NB4 (cell line): ENCODE data around the gene ZNF79.

ENCODE experiments used
- CTCF ChIP-seq: IDR thresholded peaks from one replicate; pipeline ENCODE4 v1.5.1; 2012; ENCODE audit warnings: low read depth, low read length
- MYC ChIP-seq: IDR thresholded peaks from 2 replicates; pipeline ENCODE4 v1.6.1; 2011; ENCODE audit warnings: low read depth, low read length
- POLR2A ChIP-seq: IDR thresholded peaks from 2 replicates; pipeline ENCODE4 v1.6.1; 2011; ENCODE audit warnings: mild to moderate bottlenecking; ENCODE audit not compliant: insufficient read length; ENCODE audit errors: extremely low read depth

- TF ChIP-seq CTCF (no peak), POLR2A (no peak), MYC (peak; percentile 78)
Observed at GRCh38 chr9:127388037-127388855, 35.9 kb upstream of the ZNF79 start.
